ENCODE measurements around the gene MS4A14.

- TF ChIP-seq CTCF (IDR thresholded peaks at IDR 0.05): no peak
- no peak for TF ChIP-seq POLR2AphosphoS5 (IDR thresholded peaks at IDR 0.05; ENCODE audit: low read depth, low read length)
- TF ChIP-seq, protein P1, sequence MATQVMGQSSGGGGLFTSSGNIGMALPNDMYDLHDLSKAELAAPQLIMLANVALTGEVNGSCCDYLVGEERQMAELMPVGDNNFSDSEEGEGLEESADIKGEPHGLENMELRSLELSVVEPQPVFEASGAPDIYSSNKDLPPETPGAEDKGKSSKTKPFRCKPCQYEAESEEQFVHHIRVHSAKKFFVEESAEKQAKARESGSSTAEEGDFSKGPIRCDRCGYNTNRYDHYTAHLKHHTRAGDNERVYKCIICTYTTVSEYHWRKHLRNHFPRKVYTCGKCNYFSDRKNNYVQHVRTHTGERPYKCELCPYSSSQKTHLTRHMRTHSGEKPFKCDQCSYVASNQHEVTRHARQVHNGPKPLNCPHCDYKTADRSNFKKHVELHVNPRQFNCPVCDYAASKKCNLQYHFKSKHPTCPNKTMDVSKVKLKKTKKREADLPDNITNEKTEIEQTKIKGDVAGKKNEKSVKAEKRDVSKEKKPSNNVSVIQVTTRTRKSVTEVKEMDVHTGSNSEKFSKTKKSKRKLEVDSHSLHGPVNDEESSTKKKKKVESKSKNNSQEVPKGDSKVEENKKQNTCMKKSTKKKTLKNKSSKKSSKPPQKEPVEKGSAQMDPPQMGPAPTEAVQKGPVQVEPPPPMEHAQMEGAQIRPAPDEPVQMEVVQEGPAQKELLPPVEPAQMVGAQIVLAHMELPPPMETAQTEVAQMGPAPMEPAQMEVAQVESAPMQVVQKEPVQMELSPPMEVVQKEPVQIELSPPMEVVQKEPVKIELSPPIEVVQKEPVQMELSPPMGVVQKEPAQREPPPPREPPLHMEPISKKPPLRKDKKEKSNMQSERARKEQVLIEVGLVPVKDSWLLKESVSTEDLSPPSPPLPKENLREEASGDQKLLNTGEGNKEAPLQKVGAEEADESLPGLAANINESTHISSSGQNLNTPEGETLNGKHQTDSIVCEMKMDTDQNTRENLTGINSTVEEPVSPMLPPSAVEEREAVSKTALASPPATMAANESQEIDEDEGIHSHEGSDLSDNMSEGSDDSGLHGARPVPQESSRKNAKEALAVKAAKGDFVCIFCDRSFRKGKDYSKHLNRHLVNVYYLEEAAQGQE (IDR thresholded peaks at IDR 0.05; ENCODE audit: insufficient read depth in 1 of 2, low read depth in 2 of 2, low read length in 1 of 2): no peak
- TF ChIP-seq TCF7L2 (IDR thresholded peaks at IDR 0.05; ENCODE audit: low read depth, low read length): no peak
Observed at GRCh38 chr11:60370252-60370810, 25.9 kb upstream of the MS4A14 start.
